ENCODE measurements around the gene LINC01488.

DNA sequence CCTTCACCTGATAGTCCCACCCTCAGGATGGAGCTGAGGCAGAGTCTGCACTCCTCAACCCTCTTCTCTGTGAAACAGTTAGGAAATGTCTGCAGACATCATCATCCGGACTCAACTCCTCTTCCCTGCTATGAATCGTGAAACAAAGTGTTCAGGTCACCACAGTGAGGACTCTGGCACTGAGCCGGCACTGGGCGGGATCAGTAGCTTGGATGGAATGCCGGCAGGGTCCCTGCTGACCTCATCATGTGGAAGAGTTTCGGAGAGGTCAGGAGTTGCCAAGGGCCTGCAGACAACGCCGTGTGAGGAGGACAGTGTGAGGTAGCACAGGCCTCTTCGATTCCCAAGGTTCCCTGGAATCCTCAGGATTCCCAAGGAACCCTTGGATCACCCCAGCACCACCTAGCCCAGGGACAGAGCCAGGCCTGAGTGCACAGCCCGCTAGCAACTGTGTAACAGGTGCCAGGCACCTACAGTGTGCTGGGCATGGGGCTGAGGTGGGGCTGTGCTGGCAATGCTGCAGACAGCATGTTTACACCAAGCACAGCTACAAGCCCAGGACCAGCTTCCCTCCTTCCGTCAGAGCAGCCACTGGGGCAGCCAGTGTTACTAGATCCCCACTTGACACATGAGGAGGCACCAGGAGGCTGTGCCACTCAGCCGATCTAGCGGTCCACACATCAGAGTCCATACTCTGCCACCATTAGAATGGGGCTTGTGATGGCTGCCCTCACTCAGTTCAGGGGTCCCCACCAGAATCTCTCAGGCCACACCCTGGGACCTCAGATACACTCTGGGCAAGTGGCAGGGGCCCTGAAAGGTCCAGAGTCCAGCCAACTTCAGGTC, 693 bp upstream of the LINC01488 start:
- TF ChIP-seq, protein P1, sequence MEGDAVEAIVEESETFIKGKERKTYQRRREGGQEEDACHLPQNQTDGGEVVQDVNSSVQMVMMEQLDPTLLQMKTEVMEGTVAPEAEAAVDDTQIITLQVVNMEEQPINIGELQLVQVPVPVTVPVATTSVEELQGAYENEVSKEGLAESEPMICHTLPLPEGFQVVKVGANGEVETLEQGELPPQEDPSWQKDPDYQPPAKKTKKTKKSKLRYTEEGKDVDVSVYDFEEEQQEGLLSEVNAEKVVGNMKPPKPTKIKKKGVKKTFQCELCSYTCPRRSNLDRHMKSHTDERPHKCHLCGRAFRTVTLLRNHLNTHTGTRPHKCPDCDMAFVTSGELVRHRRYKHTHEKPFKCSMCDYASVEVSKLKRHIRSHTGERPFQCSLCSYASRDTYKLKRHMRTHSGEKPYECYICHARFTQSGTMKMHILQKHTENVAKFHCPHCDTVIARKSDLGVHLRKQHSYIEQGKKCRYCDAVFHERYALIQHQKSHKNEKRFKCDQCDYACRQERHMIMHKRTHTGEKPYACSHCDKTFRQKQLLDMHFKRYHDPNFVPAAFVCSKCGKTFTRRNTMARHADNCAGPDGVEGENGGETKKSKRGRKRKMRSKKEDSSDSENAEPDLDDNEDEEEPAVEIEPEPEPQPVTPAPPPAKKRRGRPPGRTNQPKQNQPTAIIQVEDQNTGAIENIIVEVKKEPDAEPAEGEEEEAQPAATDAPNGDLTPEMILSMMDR (IDR thresholded peaks at IDR 0.05), result no peak
- no peak for TF ChIP-seq POLR2A (IDR thresholded peaks at IDR 0.05)
